Measurements from ENCODE around the gene CMTM5.
A peak's percentile ranks its signal among the peaks of the same experiment; 100 is the strongest.
"Not testable (repeated sequence)": the region's sequence is repeated elsewhere in the genome, so short reads cannot be mapped to it uniquely, and the experiment has no call there.

Gene CMTM5

GRCh38 chr14:23379366-23380196, 2.7 kb downstream of the CMTM5 start:
- peak; percentile 65 for DNase-seq

- DNase-seq = no peak
Observed at GRCh38 chr14:23380197-23380914, 3.5 kb downstream of the CMTM5 start.

GRCh38 chr14:23380976-23381375, 4.1 kb downstream of the CMTM5 start:
- DNase-seq = no peak

- no peak for DNase-seq
Observed at GRCh38 chr14:23381871-23382270, 5.0 kb downstream of the CMTM5 start.

- no peak for DNase-seq
Observed at GRCh38 chr14:23382276-23382675, 5.4 kb downstream of the CMTM5 start.

GRCh38 chr14:23382731-23383440, 6.0 kb downstream of the CMTM5 start:
- DNase-seq = no peak

- no peak for DNase-seq
Observed at GRCh38 chr14:23384364-23385080, 7.7 kb downstream of the CMTM5 start.

- DNase-seq = no peak
Observed at GRCh38 chr14:23385244-23385641, 8.4 kb downstream of the CMTM5 start.

GRCh38 chr14:23385642-23386265, 8.9 kb downstream of the CMTM5 start:
- no peak for DNase-seq

GRCh38 chr14:23386266-23386657, 9.4 kb downstream of the CMTM5 start:
- not testable (repeated sequence) for DNase-seq

- no peak for DNase-seq
Observed at GRCh38 chr14:23386999-23387398, 10.2 kb downstream of the CMTM5 start.

- DNase-seq = no peak
Observed at GRCh38 chr14:23387916-23388882, 11.4 kb downstream of the CMTM5 start.

GRCh38 chr14:23388996-23389395, 12.2 kb downstream of the CMTM5 start:
- DNase-seq = no peak

- DNase-seq = no peak
Observed at GRCh38 chr14:23389396-23389795, 12.6 kb downstream of the CMTM5 start.

GRCh38 chr14:23389871-23390270, 13.0 kb downstream of the CMTM5 start:
- not testable (repeated sequence) for DNase-seq

GRCh38 chr14:23392613-23393012, 15.8 kb downstream of the CMTM5 start:
- DNase-seq = no peak

GRCh38 chr14:23396126-23396525, 19.3 kb downstream of the CMTM5 start:
- DNase-seq = no peak

- no peak for DNase-seq
Observed at GRCh38 chr14:23396781-23397407, 20.0 kb downstream of the CMTM5 start.

- DNase-seq = no peak
Observed at GRCh38 chr14:23398348-23398747, 21.5 kb downstream of the CMTM5 start.

- DNase-seq = no peak
Observed at GRCh38 chr14:23399136-23399535, 22.3 kb downstream of the CMTM5 start.

- DNase-seq = no peak
Observed at GRCh38 chr14:23399591-23399990, 22.7 kb downstream of the CMTM5 start.

Measured in stimulated activated CD4-positive, alpha-beta T cell treated with anti-CD3 and anti-CD28 coated beads, Interleukin-12 subunit alpha, Interleukin-12 subunit beta, amount 100 ng/mL, for 4 hours (primary cell).